22Rv1 (cell line): ENCODE data around the gene NAGK.
"Not testable (repeated sequence)": the region's sequence is repeated elsewhere in the genome, so short reads cannot be mapped to it uniquely, and the experiment has no call there.

ENCODE experiments used
- H3K27ac ChIP-seq: fragments of 450-650 bp; 2 replicates; pipeline ENCODE4 v1.5.1; 2017
- ZFX ChIP-seq: fragments of 450-650 bp; IDR thresholded peaks from 2 replicates; pipeline ENCODE4 v1.6.1; 2017; ENCODE audit warnings: antibody characterized with exemption, borderline replicate concordance
- TF ChIP-seq, protein P1 (sequence below): fragments of 450-650 bp; IDR thresholded peaks from 2 replicates; pipeline ENCODE4 v1.5.1; 2017; ENCODE audit warnings: mild to moderate bottlenecking

Gene NAGK

DNA sequence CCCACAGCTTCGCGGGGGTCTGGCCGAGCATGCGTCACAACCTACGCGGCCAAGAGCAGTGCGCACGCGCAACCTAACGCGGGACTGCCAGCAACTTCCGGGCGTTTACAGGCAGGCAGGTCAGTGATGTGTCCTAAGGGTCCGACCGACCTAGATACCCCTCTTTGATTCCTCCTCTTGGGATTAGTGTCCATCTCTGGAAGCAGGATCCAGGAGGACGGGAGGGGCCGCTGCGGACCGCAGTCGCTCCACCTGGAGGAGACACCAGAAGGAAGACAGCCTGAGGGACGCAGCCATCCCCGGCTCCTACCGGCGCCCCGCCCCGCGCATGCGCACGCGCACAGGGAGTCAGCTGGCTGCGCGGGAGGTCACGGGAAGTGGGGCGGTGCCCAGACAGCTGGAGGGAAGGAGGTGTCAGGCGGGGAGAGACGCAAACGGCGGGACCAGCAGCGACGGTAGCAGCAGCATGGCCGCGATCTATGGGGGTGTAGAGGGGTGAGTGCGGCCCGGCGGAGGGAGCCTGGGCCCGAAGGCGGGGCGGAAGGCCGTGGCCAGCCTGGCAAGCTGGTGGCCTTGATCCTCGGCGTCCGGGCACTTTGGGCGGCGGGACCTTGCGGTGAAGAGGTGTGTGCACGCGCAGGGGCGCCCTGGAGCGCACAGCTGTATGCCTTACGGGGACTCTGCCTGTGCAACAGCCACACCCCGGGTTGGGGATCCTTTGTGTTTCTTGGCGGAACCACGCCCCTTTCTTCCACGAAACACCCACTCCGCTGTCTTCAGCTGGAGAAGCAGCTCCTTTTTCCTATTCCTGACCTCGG is at the start of gene NAGK:
Gene NAGK, plus strand, starts transcription at position 431 of the 818 bp plus-strand sequence. Its CDS starts 36 bp downstream, at position 467.
- TF ChIP-seq, protein P1, sequence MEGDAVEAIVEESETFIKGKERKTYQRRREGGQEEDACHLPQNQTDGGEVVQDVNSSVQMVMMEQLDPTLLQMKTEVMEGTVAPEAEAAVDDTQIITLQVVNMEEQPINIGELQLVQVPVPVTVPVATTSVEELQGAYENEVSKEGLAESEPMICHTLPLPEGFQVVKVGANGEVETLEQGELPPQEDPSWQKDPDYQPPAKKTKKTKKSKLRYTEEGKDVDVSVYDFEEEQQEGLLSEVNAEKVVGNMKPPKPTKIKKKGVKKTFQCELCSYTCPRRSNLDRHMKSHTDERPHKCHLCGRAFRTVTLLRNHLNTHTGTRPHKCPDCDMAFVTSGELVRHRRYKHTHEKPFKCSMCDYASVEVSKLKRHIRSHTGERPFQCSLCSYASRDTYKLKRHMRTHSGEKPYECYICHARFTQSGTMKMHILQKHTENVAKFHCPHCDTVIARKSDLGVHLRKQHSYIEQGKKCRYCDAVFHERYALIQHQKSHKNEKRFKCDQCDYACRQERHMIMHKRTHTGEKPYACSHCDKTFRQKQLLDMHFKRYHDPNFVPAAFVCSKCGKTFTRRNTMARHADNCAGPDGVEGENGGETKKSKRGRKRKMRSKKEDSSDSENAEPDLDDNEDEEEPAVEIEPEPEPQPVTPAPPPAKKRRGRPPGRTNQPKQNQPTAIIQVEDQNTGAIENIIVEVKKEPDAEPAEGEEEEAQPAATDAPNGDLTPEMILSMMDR: no peak
- no peak for TF ChIP-seq ZFX
- H3K27ac ChIP-seq: peak within 1 kb of the TSS; percentile 74

DNA sequence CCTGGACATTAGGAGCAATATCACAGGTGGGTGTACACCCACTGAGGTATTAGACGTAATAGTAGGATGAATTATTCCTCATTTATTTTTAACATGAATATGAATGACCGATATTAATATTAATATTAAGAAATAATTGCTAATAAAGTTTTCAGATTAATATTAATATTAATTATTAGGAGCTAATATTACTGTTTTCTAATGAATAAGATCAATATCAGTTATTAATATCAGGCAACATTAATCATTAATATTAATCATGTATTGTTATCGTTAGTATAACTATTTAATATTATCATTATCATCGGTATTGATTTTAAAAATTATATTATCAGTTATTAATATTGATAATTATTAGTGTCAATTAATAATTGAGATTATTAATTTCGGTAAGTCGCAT is 48.5 kb upstream of the NAGK start:
- not testable (repeated sequence) for H3K27ac ChIP-seq

DNA sequence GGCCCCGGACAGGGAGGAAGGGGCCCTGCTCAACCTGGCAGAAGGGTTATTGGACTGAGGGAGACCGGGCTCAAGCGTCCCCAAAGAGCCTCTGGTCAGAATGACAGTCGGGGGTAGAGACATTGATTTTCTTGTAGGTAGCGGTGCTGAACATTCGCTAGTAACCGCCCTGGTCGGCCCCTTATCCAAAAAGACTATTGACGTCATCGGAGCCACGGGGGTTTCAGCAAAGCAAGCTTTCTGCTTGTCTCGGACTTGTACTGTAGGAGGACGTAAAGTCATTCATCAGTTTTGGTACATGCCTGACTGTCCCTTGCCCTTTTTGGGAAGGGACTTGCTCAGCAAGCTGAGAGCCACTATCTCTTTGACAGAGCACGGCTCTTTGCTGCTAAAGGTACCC is 47.1 kb upstream of the NAGK start:
- H3K27ac ChIP-seq: not testable (repeated sequence)

DNA sequence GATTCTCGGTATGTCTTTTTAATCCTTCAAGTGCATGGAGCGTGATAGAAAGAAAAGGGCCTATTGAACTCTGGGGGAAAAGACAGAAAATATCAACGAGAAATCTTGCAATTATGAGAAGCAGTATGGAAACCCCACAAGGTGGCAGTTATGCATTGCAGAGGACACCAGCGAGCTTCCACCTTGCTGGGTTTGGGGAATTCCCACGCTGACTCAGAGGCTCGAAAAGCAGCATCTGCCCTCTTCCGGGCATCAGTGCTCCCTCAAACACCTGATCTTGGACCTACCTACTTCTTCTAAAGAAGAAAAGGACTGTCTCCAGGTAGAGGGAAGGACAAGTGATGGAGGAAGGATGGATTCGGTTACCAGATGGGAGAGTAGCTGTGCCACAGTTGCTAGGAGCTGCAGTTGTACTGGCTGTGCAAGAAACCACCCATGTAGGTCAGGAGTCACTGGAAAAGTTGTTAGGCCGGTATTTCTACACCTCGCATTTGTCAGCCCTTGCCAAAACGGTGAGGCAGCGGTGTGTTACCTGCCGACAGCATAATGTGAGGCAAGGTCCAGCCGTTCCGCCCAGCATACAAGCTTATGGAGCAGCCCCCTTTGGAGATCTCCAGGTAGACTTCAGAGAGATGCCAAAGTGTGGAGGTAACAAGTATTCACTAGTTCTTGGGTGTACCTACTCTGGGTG is 44.8 kb upstream of the NAGK start:
- H3K27ac ChIP-seq: not testable (repeated sequence)

DNA sequence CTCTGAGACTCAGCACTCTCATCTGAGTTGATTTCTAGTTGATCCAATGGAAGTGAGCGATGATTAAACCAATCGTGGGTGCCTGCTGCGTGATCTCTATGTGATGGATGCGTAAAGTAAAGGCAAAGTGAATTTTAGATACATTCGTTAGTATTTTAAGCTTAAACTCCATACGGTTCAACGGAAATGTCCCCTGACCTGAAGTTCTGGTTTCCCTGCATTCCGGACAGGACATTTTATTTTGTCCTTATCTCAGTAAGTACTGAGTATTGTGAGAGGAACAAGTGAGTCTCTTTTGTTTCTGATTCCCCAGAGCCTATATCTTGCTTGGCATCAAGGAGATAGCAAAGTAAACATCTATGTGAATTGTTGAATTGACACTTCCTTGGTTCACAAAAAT is 32.2 kb upstream of the NAGK start:
- not testable (repeated sequence) for H3K27ac ChIP-seq

DNA sequence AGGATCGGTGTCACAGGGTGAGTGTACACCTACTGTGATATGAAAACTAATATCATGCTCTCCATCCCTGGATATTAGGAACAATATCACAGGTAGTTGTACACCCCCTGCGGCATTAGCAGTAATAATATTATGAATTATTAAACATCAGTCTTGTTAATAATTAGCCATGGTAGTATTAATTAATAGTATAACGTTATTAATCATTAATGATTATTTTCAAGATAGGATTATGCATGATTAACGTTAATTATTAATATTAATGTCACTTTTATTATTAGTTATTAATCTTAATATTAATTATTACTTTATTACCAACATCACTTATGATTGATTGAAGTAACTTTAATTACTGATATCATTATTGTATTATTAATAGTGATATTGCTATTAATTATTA is 26.2 kb upstream of the NAGK start:
- no peak for TF ChIP-seq ZFX
- TF ChIP-seq, protein P1: no peak
- H3K27ac ChIP-seq: no peak overlapping the region

DNA sequence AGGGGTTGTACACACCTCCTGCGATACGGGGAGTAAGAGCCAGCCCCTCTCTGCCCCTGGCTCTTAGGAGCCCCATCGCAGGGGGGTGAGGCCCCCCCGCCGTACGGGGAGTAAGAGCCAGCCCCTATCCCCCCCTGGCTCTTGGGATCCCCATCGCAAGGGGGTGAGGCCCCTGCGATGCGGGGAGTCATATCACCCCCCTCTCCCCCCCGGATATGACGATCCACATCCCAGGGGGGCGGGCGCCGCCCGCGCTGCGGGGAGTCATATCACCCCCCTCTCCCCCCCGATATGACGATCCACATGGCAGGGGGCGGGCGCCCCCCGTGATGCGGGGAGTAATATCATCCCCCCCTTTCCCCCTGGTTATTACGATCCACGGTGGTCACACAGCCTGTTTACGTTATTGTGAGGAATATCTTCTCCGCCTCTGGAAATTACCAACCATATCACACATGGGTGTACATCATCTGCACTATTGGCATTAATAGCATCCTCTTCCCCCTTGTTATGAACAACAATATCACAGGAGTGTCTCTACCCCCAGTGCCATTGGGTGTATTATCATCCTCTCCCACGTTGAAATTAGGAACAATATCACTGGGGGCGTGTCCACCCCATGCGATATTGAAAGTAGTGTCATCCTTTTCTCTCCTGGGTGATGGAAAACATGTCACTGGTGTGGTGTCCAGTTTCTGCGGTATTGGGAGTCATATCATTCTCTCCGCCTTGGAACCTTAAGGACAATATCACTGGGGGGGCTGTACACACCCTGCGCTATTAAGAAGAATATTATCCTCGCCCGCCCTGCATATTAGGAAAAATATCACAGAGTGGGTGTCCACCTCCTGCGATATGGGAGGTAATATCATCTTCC is 24.7 kb upstream of the NAGK start:
- H3K27ac ChIP-seq: no peak overlapping the region
- TF ChIP-seq, protein P1: no peak
- TF ChIP-seq ZFX: no peak

DNA sequence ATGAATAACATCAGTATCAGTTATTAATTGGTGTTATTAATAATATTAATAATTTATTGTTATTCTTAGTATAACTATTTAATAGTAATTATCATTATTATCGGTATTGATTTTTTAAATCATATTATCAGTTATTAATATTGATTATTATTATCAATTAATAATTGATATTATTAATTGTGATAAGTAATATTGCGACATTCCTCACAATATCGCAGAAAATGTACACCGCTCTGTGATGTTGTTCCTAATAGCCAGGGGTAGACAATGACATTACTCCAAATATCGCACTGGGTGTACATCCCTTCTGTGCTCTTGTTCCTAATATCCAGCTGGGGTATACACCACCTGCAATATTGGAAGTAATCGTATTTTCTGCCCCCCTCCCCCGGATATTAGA is 23.3 kb upstream of the NAGK start:
- TF ChIP-seq ZFX: no peak
- TF ChIP-seq, protein P1: no peak
- no peak overlapping the region for H3K27ac ChIP-seq

DNA sequence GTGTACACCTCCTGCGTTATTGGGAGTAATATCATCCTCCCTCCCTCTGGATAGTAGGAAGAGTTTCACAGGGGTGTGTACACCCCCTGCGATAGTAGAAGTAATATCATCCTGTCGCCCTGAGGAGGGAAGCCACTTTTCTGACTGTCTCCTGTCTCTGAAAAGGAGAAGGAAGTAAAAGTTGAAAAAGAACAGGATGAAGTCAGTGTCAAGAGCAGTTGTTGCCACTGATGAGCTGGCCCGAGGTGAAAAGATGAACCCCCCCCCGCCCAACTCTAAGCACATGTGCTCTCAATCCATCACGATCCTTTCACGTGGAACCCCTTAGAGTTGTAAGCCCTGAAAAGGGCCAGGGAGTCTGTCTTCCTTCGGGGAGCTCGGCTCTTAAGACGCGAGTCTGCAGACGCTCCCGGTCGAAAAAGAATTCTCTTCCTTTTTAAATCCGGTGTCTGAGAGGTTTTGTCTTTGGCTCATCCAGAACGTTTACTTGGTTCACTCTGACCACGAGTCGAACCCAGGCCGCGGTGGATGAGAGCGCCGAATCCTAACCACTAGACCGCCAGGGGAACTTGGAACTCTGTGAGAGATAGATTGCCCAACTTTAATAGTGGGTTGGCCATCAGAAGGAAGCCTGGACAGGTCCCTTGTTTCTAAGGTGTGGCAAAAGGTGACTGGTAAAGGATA is 22.4 kb upstream of the NAGK start:
- TF ChIP-seq, protein P1: no peak
- TF ChIP-seq ZFX: no peak
- H3K27ac ChIP-seq: no peak overlapping the region
